ENCODE data around the gene KRTAP20-3.

Gene KRTAP20-3

DNA sequence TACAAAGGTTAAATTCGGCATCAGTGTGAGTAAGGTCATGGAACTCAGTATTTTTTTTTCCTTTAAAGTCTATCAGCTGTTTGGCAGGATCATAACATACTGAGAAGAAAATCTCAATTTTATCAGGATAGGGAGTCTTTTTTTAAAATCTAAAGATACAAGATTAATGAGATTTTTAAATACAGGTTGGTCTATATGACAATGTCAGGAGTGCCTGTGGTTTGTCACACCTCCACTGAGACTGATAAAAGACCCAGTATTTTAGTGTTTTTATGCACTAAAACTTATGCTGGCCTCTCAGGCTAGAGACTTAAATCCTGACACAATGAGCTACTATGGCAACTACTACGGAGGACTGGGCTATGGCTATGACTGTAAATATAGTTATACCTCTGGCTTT is at the start of gene KRTAP20-3:
Gene KRTAP20-3 (plus strand): TSS at position 301 of the 400 bp plus-strand sequence.
- in situ Hi-C loops (cut with HindIII; ENCODE audit: low sequenced_read_pairs): no loop called here
- H3K4me3 ChIP-seq (ENCODE audit: low read depth, low read length): no peak within 1 kb of the TSS
- TF ChIP-seq, protein P1, sequence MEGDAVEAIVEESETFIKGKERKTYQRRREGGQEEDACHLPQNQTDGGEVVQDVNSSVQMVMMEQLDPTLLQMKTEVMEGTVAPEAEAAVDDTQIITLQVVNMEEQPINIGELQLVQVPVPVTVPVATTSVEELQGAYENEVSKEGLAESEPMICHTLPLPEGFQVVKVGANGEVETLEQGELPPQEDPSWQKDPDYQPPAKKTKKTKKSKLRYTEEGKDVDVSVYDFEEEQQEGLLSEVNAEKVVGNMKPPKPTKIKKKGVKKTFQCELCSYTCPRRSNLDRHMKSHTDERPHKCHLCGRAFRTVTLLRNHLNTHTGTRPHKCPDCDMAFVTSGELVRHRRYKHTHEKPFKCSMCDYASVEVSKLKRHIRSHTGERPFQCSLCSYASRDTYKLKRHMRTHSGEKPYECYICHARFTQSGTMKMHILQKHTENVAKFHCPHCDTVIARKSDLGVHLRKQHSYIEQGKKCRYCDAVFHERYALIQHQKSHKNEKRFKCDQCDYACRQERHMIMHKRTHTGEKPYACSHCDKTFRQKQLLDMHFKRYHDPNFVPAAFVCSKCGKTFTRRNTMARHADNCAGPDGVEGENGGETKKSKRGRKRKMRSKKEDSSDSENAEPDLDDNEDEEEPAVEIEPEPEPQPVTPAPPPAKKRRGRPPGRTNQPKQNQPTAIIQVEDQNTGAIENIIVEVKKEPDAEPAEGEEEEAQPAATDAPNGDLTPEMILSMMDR (IDR thresholded peaks at IDR 0.05; ENCODE audit: low read depth, low read length): no peak
- no peak for DNase-seq (ENCODE audit: low read depth, low spot score)

DNA sequence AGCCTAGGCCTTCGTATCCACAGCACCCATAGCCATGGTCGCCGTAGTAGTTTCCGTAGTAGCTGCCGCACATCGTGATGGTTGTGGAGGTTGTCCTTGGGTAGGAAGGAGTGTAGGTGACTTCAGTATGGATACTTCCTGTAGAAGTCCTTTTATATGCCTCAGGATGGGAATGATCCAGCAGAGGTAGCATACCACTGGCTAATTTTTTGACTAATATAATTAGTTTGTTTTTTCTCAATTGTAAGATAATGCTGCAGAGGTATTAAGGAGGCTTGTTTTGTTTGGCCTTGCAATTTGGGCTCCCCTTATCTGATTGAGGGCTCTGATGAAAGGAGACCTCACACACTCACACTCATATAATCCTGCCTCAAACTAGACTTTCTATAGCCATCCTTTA is 43.9 kb upstream of the KRTAP20-3 start, which contains the start of gene KRTAP6-2:
Gene KRTAP6-2 (minus strand): TSS at position 101 of the 400 bp plus-strand sequence. CDS start 28 bp downstream, at position 73.
- TF ChIP-seq, protein P1 (IDR thresholded peaks at IDR 0.05; ENCODE audit: low read depth, low read length): no peak
- DNase-seq (ENCODE audit: low read depth, low spot score): no peak
- in situ Hi-C loops (cut with HindIII; ENCODE audit: low sequenced_read_pairs): no loop called here
- H3K4me3 ChIP-seq (ENCODE audit: low read depth, low read length): no peak within 1 kb of the TSS

DNA sequence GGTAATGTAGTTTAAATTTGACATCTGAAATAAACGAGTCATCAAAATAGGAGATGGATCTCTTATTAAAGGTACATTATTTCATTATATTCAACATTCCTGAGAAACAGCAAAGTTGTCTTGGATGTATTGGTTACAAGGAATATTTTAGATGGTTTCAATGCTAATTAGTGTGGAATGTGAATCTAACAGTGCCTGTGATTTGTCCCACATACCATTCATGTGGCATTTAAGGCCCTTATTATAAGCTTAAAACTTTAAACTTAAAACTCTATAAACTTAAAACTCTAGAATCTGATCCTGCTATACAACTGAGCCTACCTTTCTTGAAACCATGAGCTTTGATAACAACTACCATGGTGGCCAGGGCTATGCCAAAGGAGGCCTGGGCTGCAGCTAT is 41.9 kb upstream of the KRTAP20-3 start, which contains the start of gene KRTAP22-1:
Gene KRTAP22-1 (plus strand): TSS at position 301 of the 400 bp plus-strand sequence.
- H3K4me3 ChIP-seq (ENCODE audit: low read depth, low read length): no peak within 1 kb of the TSS

DNA sequence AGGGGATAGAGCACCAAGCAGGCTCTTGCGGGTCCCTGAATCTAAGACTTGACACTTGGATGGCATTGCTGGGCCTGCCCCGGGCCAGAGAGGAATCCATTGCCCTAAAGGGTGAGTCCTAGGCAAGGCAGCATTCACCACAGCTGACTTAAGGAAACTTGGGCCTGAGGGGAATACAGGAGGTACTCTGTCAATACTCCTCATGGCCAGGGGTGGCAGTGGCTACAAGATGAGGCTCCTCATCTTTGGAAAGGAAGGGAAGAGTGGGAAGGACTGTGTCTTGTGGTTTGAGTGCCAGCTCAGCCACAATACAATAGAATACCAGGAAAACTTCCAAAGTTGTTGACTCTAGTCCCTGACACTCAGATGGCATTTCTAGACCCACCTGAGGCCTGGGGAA is 36.7 kb upstream of the KRTAP20-3 start:
- in situ Hi-C loops (cut with HindIII; ENCODE audit: low sequenced_read_pairs): no loop called here
- no peak overlapping the region for H3K4me3 ChIP-seq (ENCODE audit: low read depth, low read length)
- TF ChIP-seq, protein P1 (IDR thresholded peaks at IDR 0.05; ENCODE audit: low read depth, low read length): no peak
- no peak for DNase-seq (ENCODE audit: low read depth, low spot score)

More for the DNA sequence above, 41.9 kb upstream of the KRTAP20-3 start, which contains the start of gene KRTAP22-1:
- no peak for DNase-seq (ENCODE audit: low read depth, low spot score)
- TF ChIP-seq, protein P1 (IDR thresholded peaks at IDR 0.05; ENCODE audit: low read depth, low read length): no peak
- in situ Hi-C loops (cut with HindIII; ENCODE audit: low sequenced_read_pairs): no loop called here

DNA sequence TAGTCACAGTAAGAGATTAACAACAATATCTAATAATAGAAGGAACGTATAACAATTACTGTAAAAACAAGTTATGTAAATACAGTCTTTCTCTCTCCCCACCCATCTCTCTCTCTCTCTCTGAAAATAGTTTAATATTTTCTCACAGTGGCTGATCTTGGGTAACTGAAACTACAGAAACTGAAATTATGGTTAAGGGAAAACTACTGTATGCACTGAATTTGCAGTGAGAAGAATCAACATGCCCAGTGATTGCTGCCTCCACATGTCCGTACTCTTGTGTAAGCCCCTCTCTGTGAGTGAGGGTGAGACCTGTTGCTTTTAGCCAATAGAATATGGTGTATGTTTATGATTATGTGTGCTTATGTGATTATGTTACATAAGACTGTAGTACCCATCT is 30.5 kb upstream of the KRTAP20-3 start:
- in situ Hi-C loops (cut with HindIII; ENCODE audit: low sequenced_read_pairs): no loop called here
- DNase-seq (ENCODE audit: low read depth, low spot score): no peak
- TF ChIP-seq, protein P1 (IDR thresholded peaks at IDR 0.05; ENCODE audit: low read depth, low read length): no peak
- no peak overlapping the region for H3K4me3 ChIP-seq (ENCODE audit: low read depth, low read length)

DNA sequence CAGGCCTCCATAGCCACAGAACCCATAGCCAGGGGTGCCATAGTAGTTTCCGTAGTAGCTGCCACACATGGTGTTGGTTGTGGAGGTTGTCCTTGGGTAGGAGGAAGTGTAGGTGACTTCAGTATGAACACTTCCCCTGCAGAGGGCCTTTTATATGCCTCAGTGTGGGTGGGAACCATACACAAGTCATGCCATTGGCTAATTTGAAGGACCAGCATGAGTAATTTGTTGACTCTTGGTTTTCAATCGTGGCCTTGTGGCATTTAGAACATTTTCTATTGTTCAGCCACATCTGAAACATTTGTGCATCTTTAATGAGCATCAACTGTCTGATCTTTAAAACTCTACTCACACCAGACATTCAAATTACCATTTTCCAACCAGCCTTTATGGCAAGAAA is 28.8 kb upstream of the KRTAP20-3 start, which contains the start of gene KRTAP6-1:
Gene KRTAP6-1 (minus strand): TSS at position 95 of the 400 bp plus-strand sequence. CDS start 26 bp downstream, at position 69.
- DNase-seq (ENCODE audit: low read depth, low spot score): no peak
- H3K4me3 ChIP-seq (ENCODE audit: low read depth, low read length): no peak within 1 kb of the TSS
- TF ChIP-seq, protein P1 (IDR thresholded peaks at IDR 0.05; ENCODE audit: low read depth, low read length): no peak
- in situ Hi-C loops (cut with HindIII; ENCODE audit: low sequenced_read_pairs): no loop called here

Measured in astrocyte of the spinal cord (primary cell).